ENCODE results near the gene DDX43.
"Not testable (repeated sequence)": the region's sequence is repeated elsewhere in the genome, so short reads cannot be mapped to it uniquely, and the experiment has no call there.

Gene DDX43

DNA sequence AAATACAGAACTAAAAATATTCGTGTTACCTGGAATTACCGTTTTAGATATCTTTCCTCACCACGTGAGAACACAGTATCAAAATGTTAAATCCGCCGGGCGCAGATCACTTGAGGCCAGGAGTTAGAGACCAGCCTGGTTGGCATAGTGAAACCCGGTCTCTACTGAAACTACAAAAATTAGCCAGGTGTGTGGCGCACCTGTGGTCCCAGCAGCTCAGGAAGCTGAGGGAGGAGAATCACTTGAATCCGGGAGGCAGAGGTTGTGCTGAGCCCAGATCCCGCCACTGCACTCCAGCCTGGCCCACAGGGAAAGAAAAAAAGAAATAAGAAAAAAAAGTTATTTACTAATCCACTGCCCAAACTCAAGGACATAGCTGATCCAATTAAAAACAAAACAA, 4.8 kb upstream of the DDX43 start:
- no peak for DNase-seq

DNA sequence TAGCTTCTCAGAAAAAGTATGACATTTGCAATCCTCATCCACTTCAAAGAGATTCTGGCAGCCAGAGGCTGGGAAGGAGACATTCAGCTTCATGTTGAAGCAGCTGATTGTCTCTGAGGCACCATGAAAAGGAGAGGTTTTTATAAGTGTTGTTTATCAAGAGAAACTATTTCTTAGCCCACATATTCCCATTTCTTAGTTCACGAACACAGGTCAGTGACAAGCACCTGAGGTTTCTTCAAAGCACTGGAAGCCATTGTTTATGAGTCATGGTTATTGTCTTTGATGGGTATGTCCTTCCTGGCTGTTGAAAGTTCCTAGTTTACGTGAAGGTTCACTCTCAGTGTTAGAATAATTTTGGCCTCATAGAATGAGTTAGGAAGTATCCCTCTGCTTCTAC, 3.0 kb upstream of the DDX43 start:
- DNase-seq = no peak

DNA sequence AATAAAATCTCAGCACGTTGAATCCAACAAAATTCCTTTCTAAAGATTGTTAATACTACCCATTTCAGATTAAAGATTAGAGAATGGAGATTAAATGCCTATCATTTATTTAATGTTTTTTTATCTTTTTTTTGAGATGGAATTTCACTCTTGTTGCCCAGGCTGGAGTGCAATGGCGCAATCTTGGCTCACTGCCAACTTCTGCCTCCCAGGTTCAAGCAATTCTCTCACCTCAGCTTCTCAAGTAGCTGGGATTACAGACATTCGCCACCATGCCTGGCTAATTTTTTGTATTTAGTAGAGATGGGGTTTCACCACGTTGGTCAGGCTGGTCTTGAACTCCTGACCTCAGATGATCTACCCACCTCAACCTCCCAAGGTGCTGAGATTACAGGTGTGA, 2.4 kb upstream of the DDX43 start:
- not testable (repeated sequence) for DNase-seq

DNA sequence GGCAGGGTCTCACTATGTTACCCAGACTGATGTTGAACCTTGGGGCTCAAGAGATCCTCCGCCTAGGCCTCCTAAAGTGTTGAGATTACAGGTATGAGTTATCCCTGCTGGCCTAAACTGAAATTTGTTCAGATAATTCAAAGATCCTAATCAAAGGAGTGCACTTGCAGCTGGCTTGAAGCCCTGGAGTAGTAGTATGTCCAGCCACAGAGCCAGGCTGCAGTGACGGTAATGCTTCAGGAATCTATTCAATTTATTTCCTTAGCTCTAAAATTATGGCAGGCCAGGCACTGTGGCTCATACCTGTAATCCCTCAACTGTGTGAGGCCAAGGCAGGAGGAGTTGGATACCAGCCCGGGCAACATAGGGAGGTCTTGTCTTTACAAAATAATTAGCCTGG, 1.4 kb upstream of the DDX43 start:
- DNase-seq = no peak

DNA sequence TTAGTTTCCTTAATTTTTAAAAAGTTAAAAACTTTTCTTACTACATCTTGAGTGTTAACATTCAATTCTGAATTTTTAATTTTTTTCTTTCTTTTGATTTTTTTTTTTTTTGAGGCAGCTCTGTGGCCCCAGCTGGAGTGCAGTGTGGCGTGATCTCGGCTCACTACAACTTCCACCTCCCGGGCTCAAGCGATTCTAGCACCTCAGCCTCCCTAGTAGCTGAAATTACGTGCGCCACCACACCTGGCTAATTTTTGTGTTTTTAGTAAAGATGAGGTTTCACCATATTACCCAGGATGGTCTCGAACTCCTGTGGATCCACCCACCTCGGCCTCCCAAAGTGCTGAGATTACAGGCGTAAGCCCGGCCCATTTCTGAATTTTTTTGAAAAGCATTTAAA, 1.2 kb downstream of the DDX43 start:
- no peak for DNase-seq

DNA sequence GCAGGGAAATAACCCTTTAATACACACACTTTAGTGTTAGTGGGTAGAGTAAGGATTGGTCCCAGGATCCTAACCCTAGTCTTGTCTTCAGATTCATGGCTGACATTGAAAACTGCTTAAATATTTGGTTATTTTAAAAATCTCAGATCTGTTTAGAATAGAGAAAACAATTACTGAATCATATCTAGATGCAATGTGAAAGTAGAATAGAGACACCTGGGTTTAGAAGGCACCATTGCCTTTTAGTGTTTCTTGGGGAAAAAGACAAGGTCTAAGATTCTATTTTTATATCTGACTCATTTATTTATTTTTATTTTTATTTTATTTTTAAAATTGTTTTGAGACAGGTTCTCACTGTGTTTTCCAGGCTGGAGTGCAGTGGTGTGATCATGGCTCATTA, 6.0 kb downstream of the DDX43 start:
- DNase-seq = no peak

DNA sequence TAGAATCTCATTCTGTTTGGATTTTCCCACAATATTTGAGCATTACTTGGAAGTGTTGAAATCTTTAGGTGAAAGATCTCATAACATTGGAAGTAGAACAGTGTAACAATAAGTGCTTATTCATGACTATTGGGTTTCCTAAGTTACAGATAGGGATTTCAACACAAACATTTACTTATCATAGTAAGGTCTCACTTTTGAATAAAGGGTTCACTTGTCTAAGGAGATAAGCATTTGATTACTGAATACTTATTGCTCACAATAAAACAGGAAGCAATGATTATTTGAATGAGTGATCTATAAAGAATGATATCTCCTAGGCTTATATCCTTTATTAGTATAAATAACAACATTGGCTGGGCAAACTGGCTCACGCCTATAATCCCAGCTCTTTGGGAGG, 14.8 kb downstream of the DDX43 start:
- no peak for DNase-seq

DNA sequence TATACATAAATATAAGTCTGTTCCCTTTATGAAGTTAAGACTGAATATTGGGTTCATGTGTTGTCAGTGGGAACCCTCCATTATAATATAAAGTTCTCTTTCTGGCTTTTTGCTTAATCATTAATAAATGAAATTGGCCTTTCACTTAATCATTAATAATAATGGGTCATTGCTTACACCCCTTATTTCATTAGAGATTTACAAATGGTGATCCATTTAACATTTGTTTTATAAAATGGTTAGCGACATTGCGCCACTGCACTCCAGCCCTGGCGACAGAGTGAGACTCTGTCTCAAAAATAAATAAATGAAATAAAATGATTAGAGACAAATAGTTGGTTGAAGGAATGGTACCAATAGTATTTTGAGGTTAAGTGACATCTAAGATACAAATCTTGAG, 18.5 kb downstream of the DDX43 start:
- DNase-seq = no peak

DNA sequence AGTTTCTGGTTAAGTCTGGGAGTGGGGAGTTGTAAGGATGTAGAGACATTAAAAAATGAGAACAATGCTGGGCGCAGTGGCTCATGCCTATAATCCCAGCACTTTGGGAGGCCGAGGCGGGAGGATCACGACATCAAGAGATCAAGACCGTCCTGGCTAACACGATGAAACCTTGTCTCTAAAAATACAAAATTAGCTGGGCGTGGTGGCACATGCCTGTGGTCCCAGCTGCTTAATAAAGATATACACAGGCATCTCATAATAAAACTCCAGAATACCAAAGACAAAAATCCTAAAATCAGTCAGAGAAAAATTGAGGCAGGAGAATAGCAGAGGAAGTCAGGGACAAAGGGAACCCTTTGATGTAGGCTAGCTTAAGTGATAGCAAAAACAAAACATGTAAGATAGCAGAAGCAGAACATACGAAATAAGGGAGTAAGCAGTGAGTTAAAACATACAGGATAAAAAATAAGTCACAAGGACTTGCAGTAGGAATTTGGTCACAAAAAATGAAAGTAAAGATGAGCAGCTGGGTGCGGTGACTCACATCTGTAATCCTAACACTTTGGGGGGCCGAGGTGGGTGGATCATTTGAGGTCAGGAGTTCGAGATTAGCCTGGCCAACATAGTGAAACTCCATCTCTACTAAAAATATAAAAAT, 23.6 kb downstream of the DDX43 start:
- no peak for DNase-seq

DNA sequence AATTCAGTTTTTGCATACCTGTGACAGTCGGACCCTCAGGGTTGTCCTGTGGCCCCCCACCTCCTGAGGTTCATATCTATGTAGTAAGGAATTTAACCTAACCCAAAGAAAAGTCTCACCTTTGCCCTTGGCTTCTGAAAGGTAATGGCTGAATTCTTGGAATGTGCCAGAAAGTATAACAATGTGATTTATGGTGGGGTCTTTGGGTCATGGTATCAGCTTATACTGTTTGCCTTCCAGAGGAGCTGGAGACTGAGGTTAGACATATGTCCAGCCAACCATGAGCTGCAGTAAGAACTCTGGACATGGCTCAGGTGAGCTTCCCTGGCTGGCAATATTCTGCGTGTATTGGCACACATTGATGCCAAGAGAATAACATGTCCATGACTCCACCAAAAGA, 26.9 kb downstream of the DDX43 start:
- DNase-seq = no peak

DNA sequence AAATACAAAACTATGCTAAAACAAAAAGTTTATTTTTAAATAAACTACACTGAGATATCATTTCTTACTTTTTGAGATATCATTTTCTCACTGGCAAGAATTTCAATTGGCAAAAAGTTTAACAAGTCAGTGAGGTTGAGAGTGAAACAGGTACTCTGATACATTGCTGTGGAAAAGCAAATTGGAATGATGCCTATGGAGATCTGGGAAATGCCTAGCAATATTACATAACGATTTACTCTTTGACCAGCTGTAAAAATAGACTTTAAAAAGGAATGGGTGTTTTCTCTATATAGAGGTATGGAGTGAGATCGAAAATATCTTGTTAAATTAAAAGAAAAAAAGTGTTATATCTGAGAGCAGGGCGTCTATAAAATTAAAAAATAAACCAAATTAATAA, 40.6 kb downstream of the DDX43 start:
- DNase-seq = no peak

DNA sequence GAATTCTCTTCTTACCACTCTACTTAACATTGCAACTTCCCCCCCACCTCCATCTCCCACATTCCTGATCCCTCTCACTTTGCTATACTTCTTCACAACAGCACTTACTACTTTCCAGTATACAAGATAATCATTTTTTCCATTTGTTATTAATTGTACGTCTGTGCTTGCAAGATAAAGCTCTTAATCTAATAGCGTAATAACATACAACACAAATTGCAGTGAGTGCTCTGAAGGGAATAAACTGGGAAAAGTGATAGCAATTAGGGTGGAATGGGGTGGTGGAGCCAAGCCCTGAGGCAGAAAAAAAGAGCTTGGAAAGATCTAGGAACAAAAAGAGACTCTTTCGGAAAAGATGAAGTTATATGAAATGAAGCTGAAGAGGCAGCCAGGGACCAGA, 48.9 kb downstream of the DDX43 start:
- no peak for DNase-seq

DNA sequence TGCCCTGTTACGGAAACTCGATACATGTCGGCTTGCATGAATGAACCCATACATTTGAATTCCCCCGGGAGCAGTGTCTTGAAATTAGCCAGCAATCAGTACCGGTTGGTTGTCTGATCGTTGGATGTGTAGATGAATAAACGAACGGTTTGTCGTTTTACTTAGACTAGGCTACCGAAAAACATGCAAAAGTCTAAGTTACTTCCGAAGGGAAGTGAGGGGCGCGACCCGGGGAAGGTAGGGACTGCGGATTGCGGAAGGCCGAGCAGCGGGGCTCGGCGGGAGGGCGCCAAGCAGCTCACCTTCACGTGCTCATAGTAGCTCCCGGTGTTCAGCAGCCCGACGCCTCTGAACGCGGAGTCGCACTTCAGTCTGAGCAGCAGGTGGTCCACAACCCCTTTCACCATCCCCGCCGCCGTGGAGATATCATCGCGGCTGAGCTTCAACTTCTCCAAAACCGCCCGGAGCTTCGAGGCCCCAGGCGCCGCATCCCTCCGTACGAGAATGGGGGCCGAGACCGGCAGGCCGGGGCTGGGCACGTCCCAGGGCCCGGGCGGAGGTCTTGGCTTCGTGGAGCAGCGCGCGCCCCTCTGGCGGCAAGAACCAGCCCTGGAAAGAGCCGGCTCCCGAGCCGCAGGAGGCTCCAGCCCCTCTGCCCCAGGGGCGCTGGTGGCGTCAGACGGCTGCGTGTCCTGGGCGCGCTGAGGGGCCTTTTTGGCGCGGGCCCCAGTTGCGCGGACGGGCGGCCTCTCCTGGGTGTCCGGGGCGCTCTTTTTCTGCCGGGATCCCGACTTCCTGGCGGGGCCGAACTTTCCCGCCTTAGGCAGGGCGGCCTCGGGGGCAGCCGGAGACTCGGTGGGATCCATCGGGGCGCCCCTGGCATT, 56.8 kb downstream of the DDX43 start:
- peak; percentile 24 for DNase-seq

DNA sequence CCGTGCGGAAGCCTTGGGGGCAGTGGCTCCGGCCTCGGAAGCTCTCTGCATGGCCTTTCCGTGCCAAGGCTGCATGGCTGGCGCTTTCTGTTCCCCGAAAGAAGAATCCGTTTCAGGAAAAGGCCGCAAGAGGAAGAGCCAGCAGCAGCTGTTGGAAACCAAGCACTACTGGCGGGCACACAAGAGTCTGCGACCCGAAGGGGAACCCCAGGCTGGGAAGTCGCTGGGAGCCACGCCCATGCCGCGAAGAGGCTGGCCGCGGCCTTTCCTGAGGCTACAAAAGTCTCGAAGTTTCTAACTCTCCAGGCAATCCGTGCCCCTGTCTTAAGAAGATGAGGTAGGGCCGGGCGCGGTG, 57.5 kb downstream of the DDX43 start, which contains the start of gene CGAS:
Gene CGAS, minus strand, starts transcription at position 191 of the 355 bp plus-strand sequence. Its CDS starts 116 bp downstream, at position 75.
- peak; percentile 59 for DNase-seq

DNA sequence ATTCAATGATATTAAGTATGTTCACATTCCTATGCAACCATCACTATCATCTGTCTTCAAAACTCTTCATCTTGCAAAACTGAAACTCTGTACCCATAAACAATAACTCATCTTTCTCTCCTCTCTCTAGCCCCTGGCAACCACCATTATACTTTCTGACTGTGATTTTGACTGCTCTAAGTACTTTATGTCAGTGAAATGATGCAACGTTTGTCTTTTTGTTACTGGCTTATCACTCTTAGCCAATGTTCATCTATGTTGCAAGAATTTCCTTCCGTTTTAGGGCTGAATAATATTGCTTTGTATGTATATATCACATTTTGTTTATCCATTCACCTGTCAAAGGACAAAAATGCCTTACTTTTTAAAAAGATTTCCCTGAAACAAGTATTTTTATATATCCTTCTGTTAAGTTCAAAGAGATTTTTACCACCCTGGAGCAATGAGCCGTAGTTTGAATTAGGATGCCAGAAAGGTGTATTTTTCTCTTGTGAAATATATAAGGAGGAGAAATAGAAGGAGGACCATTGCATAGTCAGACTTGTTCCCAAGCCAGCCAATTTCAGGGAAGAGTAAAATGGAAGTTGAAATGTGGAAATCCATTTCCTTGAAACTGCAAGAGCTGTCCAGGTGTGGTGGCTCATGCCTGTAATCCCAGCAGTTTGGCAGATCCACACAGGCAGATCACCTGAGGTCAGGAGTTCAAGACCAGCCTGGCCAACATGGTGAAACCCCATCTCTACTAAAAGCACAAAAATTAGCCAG, 61.4 kb downstream of the DDX43 start:
- no peak for DNase-seq

DNA sequence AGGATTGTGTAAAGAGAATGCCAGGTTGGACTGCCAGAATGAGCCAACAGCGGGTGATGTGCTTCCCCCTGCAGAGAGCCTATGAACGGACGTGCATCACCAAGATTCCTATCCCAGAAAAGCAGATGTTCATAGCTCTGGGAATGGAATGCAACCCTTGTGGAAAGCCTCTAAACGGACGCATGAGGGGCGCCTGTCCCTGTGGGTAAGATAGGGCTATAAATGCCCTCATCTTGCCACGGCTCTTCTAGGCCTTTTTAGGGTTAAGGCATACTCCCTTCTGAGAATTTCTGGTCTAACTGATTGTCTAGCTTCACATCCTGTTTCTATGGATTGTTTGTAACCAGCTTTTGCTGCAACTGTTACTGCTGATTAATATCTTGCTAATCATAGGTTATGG, 64.8 kb downstream of the DDX43 start:
- DNase-seq = not testable (repeated sequence)

DNA sequence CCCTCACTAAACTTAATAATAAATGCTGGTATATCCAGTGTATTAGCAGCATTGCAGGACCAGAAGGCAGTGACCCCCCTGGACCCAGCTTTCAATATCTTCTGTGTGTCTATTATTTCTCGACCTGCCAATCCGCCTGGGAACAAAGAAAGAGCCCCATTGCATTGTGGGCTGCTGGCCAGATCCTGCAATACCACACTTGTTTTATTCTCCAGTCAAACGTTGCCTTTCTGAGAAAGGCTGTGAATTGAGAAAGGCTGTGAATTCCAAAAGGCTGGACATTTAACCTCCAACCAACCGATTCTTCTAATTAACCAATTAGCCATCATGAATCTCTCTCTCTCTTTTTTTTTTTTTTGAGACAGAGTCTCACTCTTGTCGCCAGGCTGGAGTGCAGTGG, 65.4 kb downstream of the DDX43 start:
- no peak for DNase-seq

DNA sequence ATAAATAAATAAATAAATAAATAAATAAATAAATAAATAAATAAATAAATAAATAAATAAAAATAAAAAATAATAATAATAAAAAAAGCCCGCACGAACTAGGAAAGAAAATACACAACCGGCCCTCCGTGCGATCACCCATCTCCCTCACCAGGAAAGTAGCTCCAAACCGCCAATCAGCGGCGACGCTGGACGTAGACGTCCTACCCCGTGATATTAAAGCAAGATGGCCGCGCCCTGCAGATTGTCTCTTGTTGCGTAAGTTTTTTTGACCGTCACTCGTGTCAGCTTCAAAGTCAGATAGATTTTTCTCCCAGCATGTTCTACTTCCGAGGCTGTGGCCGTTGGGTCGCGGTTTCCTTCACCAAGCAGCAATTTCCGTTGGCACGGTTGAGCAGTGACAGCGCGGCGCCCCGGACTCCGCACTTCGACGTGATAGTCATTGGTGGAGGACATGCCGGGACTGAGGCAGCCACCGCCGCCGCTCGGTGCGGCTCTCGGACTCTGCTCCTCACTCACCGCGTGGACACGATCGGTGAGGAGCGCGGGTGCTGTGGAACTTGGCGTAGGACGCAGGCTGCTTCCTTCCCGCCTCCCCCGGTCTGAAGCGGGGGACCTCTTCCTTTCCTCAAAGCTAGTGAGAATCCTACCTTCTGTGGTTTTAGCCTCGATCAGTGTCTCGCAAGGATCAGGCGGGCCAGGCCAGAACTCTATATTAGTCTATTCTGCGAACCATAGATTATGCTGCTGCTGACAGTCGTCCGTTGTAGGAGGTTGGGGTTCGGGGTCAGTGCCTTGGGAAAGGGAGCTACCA, 67.1 kb downstream of the DDX43 start, which contains the start of gene MTO1:
Gene MTO1, plus strand, starts transcription at position 201 of the 814 bp plus-strand sequence. Its CDS starts 118 bp downstream, at position 319.
- DNase-seq = peak; percentile 70

Data from activated CD4-positive, alpha-beta T cell treated with anti-CD3 and anti-CD28 coated beads for 1 hour (primary cell).